SH-SY5Y (cell line): ENCODE measurements around the gene AMH.

Experiments
- GATA2 ChIP-seq: IDR thresholded peaks from 2 replicates; pipeline ENCODE4 v1.6.1; 2011; ENCODE audit warnings: mild to moderate bottlenecking, low read depth, low read length
- GATA3 ChIP-seq: IDR thresholded peaks from 2 replicates; pipeline ENCODE4 v1.6.1; 2011; ENCODE audit warnings: low read depth, mild to moderate bottlenecking, low read length, moderate library complexity

GRCh38 chr19:2268861-2269243 is 19.7 kb downstream of the AMH start:
- TF ChIP-seq GATA2 (no peak), GATA3 (no peak)
